ENCODE data around the gene DNAJC27.

DNAJC27 gene

DNA sequence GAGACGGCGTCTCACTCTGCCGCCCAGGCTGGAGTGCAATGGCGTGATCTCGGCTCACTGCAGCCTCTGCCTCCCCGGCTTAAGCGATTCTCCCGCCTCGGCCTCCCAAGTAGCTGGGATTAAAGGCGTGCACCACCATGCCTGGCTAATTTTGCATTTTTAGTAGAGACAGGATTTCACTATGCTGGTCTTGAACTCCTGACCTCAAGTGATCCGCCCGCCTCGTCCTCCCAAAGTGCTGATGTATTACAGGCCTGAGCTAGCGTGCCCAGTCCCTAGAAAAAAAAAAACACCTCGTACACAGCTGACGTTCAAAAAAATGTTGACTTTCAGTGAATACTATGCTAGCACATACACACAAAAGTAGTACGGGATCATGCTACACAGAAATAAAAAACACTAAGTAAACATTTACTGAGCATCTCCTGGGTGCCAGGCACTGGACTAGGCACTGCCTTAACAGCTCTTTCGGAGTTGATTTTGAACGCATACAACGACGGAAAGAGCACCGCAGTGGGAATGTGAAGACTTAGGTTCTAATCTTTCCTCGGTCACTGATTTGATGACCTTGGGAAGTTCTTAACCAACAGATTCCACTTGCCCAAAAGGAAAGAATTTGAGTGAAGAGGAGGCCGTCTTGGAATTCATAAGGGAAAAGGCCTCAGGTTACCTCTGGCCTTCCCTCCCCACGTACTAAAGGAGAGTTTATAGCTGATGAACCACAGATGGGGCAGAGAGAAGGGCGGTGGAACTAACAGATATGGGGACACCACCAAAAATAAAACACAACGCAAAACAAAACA lies 1.1 kb downstream of the DNAJC27 start:
- DNase-seq, result no peak

DNA sequence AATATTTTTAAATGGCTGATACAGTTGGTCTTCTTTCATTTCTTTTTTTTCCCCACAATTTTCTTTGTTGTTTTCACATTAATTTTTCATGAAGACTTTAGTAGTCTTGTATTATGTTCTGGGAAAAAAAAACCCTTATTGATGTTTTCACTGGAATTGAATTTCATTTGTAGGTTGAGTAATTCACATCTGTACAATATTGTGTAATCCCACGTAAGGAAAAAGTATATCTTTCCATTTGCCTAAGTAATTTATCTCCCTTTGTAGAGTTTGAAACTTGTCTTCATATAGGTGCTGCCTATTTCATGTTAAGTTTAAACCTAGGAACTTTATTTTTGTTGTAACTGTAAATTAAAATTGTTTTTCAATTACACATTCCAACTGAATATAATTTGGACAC lies 2.0 kb downstream of the DNAJC27 start:
- DNase-seq, result no peak

DNA sequence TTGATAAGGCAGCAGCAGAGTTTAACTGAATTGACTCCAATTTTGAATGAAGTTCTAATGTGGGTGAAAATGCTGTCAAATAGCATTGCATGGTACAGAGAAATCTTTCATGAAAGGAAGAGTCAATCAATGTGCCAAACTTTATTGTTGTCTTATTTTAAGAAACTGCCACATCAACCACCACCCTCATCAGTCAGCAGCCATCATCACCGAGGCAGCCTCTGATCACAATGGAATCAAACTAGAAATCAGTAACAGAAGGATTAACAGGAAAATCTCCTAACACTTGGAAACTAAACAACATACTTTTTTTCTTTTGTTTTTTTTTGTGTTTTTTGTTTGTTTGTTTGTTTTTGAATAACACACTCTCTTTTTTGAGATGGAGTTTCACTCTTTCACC lies 9.9 kb downstream of the DNAJC27 start:
- no peak for DNase-seq

DNA sequence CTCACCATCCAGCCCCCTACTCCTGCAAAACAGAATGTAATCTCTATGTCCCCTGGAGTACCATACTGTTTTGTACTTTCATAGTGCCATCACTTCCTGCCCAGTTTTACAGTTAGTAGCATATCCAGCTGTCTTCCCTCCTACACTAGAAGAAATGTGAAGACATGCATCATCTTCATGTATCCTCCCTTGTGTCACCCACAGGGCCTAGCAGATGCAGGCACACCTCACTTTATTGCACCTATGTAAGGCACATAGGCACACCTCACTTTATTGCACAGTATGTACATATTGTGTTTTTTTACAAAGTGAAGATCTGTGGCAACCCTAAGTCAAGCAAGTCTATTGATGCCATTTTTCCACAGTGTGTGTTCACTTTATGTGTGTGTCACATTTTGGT lies 12.0 kb downstream of the DNAJC27 start:
- no peak for DNase-seq

DNA sequence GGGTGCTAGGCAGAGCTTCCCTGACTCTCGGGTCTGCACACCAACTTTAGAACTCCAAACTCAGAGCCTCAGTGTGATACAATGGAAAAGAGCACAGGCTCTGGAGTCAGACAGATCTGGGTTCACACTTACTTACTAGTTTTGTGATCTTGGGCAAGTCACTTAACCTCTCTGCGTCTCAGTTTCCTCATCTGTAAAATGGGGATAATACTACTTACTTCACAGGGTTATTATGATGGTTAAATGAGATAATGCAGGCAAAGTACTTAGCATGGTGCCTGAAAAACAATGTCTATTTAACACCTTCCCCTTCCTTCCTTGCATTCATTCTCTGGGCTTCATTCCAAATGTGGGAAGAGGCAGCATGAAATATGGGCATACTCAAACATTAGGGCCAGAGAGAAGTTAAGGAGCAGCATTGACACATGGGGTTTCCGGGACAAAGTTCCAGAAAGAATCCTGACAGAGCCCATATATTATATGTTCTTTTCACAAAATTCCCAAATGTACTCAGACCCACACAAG lies 13.3 kb downstream of the DNAJC27 start:
- no peak for DNase-seq

DNA sequence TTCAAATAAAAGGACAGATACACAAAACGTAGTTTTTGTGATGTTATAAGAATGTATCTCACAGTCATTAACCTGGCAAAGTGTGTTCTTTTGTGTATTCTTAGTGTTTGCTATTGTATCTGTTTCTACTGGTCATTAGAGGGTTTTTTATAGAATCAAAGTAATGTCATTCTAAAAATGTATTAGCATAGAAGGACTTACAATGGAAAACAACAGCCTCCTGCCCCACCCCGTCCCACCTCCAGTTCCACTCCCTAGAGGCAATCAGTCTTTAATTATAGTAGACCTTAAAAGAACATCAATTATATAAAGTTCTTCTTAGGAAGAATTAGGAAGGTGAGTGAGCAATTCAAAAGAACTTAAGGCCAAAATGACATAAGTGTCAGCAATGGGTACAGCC lies 13.8 kb downstream of the DNAJC27 start:
- DNase-seq, result no peak

DNA sequence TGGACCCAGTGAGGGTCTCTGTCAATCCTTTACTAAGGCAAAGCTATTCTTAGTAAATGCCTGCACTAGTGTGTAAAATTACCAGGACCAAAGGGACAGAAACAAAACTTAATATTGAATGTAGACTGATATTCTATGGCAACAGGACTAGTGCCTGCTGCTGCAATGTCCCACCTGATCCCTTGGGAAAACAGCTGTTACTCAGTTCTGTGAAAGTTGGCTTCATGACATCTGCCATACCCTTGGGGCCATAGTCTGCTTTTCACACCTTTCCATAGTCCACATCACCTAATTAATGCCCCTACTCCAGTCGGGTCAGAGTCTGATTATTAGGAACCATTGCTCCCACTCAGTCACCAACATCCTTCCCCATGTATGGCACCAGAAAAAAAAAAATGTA lies 14.5 kb downstream of the DNAJC27 start:
- DNase-seq, result no peak

DNA sequence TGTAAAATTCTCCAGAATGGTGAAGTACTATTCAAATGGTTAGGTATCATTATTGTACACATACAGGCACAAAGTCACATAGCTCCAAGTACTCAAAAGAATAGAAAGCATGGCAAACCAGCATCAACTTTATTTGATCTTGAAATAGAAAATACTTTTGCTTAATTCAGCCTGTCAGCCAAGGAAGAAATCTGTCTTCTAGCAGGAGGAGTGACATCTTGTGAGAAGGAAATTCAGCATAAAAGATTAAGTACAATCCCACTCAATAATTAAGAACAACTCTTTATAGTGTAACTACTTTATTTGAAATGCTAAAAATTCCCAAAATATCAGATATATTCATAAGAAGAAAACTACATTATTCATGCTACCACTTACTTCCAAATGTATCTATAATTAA lies 15.8 kb downstream of the DNAJC27 start:
- no peak for DNase-seq

DNA sequence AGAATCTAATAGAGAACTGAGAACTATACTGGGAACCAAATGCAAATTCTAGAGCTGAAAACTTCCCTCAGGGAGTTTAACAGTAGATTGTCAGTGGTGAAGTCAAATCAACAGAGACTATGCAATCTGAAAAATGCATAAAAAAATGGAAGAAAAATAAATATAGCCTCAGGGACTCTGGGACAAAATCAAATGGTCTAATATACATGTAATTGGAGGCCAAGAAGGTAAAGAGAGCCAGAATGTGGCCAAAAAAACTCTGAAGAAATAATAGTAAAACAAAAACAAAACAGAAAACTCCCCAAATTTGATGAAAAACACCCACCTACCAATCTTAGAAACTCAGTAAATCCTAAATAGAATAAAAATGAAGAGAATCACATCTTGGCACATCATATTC lies 16.5 kb downstream of the DNAJC27 start:
- no peak for DNase-seq

DNA sequence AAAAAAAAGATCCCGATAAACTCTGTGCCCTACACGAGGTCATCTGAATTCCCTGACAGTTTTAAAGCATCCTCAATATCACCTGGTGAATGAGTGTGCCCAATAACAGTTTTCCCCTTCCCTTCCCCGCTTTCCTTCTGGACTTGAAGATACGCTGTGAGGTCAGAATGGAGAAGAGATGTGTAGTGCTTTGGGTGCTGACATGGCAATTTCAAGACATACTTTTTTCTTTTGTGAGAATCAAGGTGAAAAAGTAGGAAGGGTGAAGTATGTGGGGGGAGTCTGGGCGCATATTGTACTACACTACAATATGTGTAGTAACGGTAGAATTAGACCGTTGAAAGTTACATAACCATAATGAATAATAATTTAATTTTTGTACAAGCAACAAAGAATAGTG lies 21.7 kb downstream of the DNAJC27 start:
- no peak for DNase-seq

DNA sequence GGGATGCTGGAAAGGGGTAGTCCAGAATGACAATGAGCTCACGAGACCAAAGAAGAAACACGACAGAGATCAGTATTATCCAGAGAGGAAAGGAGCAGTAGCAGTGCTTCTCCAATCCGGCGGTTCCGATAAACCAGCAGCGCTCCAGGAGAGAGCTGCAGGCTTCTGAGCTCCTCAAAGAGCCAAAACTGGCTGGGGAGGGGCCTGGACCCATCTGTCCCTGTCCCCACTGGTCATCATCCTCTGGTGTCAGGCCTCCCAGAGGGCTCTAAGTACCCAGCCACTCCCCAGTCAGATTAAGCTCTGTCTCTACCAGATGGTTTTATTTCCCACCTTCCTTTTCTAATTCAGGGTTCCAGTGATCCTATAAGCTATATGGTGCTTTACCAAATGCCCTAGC lies 23.2 kb downstream of the DNAJC27 start:
- DNase-seq, result no peak

DNA sequence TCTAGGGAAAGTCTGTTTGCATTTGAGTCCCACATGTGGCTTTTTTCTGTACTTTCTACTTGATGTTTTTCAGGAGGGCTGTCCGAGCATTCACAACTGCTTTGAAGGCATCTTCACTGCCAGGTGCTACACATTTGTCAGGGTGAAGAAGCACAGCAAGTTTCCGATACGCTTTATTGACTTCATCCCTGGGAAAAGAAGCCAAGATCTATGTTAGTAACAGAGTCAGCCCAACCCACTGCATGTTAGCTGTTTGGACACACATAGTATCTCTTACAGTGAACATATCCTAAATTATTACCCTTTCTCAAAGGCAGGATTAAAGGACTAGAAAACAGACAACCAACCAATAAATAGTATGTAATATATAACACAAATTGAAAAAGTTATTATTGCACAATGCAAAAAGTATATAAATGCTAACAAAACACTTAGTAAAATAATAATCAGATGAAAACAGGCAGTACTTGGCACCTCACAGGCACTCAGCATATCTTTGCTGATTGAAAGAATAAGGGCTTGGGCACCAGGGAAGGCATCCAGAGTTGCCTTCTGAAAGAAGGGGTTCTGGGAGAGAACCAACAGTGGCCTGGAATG lies 24.1 kb downstream of the DNAJC27 start:
- no peak for DNase-seq

DNA sequence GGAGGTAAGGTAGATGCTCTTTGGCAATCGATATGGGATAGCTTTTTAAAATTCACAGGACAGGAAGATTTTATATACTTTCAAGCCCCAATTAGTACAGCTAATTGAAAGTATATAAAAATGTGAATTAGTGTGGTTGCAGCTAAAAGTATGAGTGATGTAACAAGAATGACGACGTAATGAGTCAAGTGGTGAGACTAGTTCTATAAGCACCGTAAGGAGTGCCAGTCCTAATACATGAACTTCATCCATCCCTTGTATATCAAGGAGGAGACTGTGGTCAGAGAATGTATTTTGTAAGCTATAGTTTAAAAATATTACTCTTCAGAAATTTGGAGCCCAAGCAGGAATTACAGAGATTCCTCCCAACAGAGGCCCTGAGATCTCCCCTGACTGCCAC lies 25.8 kb downstream of the DNAJC27 start:
- DNase-seq, result no peak

DNA sequence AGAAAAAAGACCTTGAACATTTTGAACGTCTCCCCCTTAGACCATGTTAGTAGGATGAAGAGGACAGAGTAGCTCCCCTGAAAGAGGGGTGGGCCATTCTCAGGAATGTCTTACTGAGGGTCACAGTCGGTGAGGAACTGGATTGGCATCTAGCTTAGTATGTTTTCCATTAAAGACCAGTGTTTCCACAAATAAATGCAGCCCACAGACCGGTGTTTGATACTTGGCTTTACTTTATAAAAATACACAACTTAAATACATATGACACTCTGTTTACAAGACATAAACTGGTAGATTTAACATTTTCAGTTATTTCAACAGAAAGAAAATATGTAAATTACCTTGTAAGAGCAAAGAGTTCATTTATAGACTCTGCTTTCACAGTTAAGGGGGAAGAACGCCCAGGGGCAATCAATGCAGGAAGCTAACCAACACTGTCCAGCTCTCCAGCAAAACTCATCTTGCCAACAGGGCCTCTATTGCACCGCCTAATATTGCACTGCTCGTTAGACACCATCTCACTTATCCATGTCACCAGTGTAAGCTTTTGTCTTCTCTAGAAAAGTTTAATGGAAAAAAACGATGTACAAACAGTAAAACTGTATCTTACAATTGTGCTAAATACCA lies 28.2 kb downstream of the DNAJC27 start:
- DNase-seq, result no peak

DNA sequence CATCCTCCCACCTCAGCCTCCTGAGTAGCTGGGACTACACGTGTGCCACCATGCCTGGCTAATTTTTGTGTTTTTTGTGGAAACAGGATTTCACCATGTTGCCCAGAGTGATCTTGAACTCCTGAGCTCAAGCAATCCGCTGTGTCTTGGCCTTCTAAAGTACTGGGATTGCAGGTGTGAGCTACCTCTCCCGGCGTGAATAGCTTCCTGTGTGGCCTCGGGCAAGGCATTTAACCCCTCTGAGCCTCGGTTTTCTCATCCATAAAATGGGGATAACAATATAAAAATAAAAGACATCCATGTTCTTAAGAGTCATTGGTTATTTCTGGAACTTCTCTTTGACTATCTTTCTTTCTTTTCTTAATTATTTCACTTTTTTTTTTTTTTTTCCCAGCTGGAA lies 32.4 kb downstream of the DNAJC27 start:
- no peak for DNase-seq

DNA sequence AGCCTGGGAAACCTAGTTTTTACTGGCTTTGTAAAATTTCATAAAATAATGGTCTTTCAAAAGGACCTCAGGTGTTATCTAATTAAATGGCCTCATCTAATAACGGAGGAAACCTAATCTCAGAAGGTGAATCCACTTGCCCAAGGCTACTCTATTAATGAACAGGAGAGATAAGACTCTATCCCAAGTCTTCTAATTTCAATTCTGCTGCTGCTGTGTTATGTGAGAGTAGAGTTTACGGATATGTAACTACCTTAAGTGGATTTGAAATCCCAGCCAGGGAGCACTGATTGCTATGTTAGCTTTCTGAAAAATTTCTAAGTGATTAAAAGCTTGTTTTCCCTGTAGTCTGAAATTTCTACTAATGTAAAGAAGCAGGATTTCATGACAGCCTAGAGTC lies 34.5 kb downstream of the DNAJC27 start:
- no peak for DNase-seq

DNA sequence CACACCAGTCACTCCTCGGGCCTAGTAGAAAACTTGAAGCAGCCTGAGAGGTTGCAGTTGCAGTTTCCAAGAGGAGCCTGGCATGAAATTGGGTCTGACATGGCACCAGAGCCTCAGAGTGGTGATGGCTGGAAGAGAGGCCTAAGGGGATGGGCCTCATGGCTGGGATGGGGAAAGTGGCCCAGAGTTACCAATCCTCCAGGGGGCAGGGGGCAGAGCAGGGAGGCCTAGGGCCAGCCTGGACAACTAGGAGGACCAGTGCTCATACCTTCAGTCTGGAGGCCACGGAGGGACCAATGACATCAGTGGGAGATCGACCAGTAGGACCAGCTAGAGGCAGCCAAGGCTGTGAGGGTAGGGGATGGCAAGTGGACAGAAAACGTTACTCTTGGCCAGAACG lies 36.6 kb downstream of the DNAJC27 start:
- DNase-seq, result no peak

DNA sequence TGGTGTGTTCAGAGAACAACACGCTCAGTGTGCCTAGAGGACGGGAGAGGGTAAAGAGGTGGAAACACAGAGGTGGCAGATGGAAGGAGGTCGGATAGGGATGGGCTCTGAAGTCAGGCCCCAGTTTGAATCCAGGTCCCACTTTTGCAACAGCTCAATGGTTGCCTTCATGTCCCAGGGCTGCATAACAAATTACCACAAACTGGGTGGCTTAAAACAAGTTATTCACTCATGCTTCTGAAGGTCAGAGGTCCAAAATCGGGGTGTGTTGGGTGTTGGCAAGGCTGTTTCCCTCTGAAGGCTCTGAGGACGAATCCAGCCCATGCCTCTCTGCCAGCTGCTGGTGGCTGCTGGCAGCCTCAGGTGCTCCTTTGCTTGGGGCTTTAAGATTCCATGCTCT lies 39.0 kb downstream of the DNAJC27 start:
- no peak for DNase-seq

DNA sequence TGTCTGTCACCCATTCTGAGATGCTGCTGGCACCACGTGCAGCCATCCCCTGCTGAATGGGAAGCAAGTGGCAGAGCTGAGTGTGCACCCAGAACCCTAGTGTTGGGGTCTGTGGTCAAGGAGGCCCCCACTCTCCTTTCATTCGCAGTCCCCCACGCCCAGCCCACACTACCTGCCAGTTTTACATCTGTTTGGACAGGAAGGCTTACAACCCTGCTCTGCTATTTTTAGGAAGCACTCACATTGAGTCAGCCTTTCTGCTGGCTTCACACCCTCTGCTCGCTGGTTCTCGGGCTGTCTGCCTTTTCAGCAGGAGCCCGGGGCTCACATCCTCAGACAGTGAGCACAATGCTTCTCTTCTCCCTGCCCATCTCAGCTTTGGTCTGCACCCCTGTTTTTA lies 41.0 kb downstream of the DNAJC27 start:
- no peak for DNase-seq

DNA sequence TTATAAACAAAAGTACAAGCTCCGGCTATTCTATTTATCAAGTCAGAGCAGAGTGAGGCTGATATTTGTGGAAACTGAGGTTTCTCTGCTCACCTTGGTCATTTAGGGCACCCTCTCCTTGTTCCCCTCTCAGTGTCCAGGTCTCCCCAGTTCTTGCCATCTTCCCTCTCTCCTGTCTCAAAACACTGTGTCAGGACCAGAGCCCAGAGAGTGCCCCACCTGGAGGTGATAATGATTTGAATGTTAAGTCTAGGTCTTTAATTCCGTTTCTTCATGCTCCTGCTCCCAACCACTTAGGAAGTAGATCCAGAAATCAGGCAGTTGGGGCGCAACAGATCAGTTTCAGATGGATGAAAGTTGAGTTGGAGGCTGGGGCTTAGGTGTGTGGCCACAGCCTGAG lies 42.5 kb downstream of the DNAJC27 start:
- no peak for DNase-seq

DNA sequence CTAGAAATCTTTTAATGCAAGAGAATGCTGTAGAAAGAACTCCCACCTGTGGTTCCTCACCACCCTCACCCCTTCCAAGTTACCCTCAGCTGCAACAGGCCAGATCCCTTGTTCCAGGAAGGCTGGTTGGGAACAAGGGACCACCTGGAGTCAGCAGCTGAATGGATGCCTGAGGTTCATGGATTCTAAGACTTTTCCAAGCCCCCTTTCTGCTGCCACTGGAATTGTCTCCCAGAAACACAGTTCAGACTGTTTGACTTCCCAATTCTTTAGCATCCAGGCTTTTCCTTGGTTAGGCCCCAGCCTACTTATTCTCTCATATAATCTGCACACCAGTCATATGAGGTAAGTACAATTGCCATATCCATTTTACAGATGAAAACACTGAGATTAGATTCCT lies 43.7 kb downstream of the DNAJC27 start:
- no peak for DNase-seq

DNA sequence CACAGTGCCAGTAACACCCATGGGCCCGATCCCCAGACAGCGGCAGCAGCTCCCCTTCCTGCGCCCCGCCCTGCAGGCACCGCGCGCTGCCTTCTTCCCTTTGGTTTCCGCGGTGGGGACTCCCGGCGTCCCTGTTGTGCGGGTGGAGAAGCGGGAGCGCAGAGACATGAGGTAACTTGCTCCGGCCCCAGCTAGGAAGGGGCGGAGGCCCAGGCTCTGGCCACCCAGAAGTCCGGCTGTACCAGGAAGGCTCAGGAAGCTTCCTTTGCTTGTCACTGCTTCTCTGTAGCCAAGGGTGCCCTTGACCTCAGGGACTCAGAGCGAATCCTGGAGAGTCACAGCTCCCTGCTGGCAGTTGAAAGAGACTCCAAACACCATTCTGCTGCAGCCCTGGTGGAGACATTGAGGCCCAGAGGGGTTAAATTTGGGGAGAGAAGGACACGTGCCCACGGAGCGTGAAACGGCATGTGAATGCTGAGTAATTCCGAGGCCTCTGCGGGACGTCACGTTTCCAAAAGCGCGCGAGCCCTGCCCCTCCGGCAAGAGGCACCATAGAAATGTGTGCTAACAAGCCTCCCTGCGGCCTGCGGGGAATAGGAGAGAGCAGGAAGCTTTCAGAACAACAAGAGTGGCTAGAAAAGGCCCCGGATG lies 45.0 kb downstream of the DNAJC27 start:
- no peak for DNase-seq

DNA sequence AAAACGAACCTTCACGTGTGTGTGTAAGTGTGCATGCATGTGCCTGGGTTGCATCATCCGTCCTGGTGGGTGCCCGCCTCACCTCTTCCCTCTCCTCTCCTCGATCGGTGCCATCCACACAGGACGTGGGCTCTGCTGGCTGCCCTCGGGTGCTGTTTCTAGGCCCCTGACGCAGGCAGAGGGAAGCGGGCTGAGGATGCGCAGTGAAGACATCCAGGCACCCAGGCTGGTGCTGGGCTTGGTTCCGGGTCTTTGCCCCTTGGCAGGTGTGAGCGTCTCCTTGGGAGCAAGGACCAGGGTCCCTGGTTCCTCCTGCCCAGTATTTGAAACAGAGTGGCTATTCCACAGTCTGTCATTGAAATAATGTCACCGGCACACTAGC lies 45.5 kb downstream of the DNAJC27 start:
- DNase-seq, result no peak

DNA sequence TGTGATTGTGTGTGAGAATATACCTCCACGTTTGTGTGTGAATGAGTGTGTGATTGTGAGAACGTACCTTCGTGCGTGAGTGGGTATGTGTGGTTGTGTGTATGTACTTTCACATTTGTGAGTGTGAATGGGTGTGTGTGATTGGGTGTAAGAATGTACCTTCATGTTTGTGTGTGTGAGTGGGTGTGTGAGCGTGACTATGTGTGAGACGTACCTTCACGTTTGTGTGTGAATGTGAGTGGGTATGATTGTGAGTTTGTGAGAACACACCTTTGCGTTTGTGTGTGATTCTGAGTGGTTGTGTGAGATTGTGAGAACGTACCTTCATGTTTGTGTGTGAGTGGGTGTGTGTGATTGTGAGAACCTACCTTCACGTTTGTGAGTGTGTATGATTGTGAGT lies 45.9 kb downstream of the DNAJC27 start:
- DNase-seq, result no peak
